22Rv1 (cell line): Measurements from ENCODE around the gene IQGAP2.
"Not testable (repeated sequence)": the region's sequence is repeated elsewhere in the genome, so short reads cannot be mapped to it uniquely, and the experiment has no call there.

Experiments used
- H3K27ac ChIP-seq: fragments of 450-650 bp; 2 replicates; pipeline ENCODE4 v1.5.1; 2017
- ZFX ChIP-seq: fragments of 450-650 bp; IDR thresholded peaks from 2 replicates; pipeline ENCODE4 v1.6.1; 2017; ENCODE audit warnings: antibody characterized with exemption, borderline replicate concordance
- TF ChIP-seq, protein P1 (sequence below): fragments of 450-650 bp; IDR thresholded peaks from 2 replicates; pipeline ENCODE4 v1.5.1; 2017; ENCODE audit warnings: mild to moderate bottlenecking

Gene IQGAP2

DNA sequence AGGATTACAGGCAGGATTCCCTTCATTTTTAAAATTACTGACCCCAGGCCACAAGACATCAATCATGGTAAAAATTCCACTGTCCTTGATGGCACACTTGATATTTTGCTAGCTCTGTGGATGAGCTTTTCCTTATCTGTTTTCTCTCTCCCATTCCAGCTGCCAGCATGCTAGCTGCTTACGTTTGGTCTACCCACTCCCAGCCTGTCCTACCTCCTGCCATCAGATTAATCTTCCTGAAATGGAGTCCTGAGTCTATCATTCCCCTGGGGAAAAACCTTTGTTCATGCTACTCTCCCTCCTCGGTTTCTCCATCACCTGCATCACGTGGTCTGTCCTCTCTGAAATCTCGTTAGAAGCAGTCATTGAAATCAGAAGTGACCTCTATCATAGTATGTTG lies 111.2 kb downstream of the IQGAP2 start:
- TF ChIP-seq, protein P1, sequence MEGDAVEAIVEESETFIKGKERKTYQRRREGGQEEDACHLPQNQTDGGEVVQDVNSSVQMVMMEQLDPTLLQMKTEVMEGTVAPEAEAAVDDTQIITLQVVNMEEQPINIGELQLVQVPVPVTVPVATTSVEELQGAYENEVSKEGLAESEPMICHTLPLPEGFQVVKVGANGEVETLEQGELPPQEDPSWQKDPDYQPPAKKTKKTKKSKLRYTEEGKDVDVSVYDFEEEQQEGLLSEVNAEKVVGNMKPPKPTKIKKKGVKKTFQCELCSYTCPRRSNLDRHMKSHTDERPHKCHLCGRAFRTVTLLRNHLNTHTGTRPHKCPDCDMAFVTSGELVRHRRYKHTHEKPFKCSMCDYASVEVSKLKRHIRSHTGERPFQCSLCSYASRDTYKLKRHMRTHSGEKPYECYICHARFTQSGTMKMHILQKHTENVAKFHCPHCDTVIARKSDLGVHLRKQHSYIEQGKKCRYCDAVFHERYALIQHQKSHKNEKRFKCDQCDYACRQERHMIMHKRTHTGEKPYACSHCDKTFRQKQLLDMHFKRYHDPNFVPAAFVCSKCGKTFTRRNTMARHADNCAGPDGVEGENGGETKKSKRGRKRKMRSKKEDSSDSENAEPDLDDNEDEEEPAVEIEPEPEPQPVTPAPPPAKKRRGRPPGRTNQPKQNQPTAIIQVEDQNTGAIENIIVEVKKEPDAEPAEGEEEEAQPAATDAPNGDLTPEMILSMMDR, result no peak
- TF ChIP-seq ZFX, result no peak
- no peak overlapping the region for H3K27ac ChIP-seq

DNA sequence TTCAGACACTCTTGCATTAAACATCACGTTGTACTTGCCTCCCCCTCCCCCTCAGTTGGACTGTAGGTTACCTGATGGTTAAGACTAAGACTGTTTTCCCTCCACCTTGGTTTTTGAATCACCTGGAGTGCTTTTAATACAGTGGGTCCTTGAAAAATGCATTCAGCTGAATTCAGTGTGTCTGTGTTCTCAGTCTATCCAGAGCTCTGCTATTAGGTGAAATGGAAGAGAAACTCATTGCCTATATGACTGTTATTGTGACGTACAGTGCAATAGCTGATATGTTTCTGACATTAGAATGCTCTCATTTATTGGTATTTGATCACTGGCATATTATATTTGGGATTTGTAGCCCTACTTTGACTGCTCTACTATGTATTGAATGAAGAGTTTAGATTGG lies 111.6 kb downstream of the IQGAP2 start:
- TF ChIP-seq, protein P1, result no peak
- TF ChIP-seq ZFX, result no peak
- H3K27ac ChIP-seq, result no peak overlapping the region

DNA sequence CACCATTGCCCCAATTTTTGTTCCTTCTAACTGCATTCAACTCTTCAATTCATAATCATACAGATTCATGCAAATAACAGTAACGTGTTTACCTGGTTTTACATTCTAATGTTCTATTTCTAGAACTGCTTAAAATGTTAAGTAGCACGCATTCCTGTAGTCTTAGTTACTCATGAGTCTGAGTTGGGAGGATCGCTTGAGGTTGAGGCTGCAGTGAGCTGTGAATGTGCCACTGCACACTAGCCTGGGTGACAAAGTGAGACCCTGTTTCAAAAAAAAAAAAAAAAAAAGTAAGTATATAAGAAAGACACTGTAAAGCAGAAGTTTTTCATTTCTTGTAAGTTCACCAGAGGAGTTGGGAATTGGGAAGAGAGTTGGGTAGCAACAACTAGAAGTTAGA lies 114.2 kb downstream of the IQGAP2 start:
- H3K27ac ChIP-seq, result no peak overlapping the region
- TF ChIP-seq, protein P1, result no peak
- TF ChIP-seq ZFX, result no peak

DNA sequence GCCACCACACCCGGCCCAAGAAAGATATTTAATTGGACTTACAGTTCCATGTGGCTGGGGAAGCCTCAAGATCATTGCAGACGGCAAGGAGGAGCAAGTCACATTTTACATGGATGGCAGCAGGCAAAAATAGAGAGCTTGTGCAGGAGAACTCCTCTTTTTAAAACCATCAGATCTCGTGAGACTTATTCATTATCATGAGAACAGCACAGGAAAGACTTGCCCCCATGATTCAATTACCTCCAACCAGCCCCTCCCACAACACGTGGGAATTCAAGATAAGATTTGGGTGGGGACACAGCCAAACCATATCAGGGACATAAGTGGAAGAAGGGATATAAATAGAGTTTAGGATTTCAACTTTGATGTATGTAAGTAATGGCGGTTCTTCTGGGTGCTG lies 115.2 kb downstream of the IQGAP2 start:
- not testable (repeated sequence) for H3K27ac ChIP-seq

DNA sequence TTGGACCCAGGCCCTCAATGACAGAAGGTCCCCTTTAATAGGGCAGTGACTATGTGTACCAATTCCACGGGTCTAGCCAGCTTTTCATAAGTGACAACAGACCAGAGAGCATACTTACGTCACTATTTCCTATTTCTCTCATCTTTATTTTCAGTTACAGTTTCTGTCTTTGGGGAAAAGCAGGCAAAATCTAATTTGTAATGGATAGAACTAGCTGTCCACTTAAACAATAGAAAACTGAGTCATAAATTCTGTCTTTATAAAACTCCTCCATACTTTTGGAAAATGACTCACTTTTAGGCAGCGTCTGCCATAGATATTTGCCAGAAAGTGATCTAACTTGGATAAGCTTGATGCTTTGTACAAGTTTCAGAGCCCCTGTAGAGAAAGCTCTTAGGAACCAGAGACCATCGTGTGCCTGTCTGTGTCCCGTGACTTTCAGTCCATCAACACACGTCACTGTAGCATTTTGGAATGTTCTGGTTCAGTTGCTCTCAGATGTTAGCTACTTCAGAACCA lies 118.2 kb downstream of the IQGAP2 start:
- TF ChIP-seq, protein P1, result no peak
- TF ChIP-seq ZFX, result no peak
- no peak overlapping the region for H3K27ac ChIP-seq

DNA sequence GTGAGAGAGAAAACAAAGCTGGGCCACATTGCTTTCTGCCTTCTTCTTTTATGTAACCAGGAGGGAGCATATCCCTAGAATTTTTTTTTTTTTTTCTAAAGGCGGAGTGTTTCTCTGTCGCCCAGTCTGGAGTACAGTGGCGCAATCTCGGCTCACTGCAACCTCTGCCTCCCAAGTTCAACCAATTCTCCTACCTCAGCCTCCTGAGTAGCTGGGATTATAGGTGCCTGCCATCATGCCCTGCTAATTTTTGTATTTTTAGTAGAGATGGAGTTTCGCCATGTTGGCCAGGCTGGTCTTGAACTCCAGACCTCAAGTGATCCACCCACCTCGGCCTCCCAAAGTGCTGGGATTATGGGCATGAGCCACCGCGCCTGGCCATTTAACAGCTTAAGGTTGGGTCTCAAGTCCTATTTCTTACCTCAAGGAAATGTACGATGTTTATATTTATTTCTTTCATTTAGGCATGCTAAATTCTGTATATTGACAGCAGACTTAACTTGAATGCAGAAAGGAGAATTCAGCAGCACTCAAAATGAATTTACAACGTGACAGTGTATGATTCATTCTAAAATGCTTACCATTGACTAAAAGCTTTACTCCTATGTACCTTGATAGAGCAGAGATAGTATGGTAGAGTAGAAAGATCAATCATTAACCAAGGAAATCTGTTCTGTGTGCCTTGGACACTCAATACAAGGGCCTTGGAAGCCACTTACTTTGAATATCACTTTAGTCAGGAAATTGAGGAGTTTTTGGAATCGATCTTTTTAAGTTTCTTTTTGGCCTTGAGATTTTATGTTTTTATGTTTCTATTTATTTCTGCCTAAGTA lies 119.2 kb downstream of the IQGAP2 start:
- TF ChIP-seq ZFX, result no peak
- TF ChIP-seq, protein P1, result no peak
- no peak overlapping the region for H3K27ac ChIP-seq

DNA sequence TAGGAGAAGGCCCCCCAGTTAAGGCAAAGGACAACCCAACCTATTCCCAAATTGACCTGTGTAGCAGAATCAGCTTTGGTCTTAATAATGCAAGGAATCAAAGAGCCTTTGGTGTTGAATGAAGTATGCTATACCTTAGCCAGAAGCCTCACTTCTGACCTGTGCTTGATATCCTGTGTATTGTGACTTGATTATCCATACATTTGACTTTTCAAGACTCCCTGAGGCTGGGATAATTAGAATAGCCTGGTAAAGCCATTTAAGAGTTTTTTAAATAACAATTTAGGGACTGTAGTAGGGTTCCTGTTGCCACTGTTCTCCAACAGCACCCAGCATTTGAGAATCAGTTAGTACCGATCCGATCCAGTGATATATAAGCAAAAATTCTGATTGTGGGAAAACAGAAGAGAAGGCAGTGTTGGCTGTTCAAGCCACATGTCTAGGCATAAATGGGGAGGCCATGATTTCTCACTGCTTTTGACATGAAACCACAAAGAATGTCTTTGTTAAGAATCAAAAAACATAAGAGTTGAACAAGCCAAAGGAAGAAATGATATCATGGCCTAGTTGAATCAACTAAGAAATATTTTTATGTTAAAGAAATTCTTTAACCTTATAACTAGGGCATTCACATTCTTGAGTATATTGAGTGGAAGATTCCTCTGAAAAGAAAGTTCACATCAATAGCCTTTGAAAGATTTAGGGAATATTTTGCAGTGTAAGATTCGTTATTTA lies 121.2 kb downstream of the IQGAP2 start:
- TF ChIP-seq ZFX, result no peak
- TF ChIP-seq, protein P1, result no peak
- no peak overlapping the region for H3K27ac ChIP-seq
